ENCODE results near the gene SRRM4.
"Not testable (repeated sequence)": the region's sequence is repeated elsewhere in the genome, so short reads cannot be mapped to it uniquely, and the experiment has no call there.

SRRM4 gene

DNA sequence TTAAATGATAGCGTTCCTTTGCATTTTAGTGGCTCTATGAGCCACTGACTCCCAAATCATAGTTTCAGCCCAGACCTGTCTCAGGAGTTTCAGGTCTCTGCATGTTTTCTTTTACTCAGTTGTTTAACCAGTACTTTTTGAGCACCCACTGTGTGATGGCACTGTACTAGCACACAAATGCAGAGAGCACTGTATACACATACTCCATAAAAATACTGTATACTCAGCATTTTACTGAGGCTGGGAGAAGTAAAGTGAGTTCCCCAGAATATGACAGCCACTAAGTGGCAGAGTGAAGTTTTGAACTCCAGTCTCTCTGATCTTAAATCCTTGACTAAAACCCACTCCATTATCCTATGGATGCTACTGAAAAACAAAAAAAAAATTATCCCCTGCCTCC is 121.4 kb downstream of the SRRM4 start:
- no peak overlapping the region for H3K4me3 ChIP-seq (ENCODE audit: low read length)
- no peak for DNase-seq (ENCODE audit: low read depth)
- TF ChIP-seq, protein P1, sequence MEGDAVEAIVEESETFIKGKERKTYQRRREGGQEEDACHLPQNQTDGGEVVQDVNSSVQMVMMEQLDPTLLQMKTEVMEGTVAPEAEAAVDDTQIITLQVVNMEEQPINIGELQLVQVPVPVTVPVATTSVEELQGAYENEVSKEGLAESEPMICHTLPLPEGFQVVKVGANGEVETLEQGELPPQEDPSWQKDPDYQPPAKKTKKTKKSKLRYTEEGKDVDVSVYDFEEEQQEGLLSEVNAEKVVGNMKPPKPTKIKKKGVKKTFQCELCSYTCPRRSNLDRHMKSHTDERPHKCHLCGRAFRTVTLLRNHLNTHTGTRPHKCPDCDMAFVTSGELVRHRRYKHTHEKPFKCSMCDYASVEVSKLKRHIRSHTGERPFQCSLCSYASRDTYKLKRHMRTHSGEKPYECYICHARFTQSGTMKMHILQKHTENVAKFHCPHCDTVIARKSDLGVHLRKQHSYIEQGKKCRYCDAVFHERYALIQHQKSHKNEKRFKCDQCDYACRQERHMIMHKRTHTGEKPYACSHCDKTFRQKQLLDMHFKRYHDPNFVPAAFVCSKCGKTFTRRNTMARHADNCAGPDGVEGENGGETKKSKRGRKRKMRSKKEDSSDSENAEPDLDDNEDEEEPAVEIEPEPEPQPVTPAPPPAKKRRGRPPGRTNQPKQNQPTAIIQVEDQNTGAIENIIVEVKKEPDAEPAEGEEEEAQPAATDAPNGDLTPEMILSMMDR (IDR thresholded peaks at IDR 0.05; ENCODE audit: insufficient read depth, low read depth, low read length, missing control alignments) = no peak

DNA sequence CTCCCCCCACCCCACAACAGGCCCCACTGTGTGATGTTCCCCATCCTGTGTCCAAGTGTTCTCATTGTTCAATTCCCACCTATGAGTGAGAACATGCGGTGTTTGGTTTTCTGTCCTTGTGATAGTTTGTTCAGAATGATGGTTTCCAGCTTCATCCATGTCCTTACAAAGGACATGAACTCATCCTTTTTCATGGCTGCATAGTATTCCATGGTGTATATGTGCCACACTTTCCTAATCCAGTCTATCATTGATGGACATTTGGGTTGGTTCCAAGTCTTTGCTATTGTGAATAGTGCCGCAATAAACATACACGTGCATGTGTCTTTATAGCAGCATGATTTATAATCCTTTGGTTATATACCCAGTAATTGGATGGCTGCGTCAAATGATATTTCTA is 123.6 kb downstream of the SRRM4 start:
- H3K4me3 ChIP-seq (ENCODE audit: low read length); DNase-seq (ENCODE audit: low read depth): not testable (repeated sequence)

DNA sequence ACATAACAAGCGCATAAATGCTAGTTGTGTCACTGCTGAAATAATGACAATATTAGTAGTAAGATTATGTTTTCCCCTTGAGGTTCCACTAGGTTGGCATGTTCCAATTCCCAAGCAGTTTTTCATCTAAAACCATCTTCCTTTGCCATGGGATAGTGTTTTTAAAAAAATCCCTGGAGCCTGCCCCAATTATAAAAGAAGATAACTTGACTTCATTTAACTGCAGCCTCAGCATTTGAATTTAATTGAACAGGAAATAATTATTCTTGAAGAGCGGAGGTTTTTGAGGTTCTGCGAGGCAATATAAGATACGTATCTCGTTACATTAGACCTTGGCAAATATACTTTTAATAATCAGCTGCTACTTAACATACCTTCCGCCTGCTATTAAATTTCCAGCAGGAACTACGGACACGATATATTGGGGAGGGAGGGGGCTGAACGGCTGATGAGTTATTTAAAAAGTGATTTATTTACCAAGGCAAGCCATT is 132.2 kb downstream of the SRRM4 start:
- no peak for DNase-seq (ENCODE audit: low read depth)
- TF ChIP-seq, protein P1 (IDR thresholded peaks at IDR 0.05; ENCODE audit: insufficient read depth, low read depth, low read length, missing control alignments) = no peak
- no peak overlapping the region for H3K4me3 ChIP-seq (ENCODE audit: low read length)

DNA sequence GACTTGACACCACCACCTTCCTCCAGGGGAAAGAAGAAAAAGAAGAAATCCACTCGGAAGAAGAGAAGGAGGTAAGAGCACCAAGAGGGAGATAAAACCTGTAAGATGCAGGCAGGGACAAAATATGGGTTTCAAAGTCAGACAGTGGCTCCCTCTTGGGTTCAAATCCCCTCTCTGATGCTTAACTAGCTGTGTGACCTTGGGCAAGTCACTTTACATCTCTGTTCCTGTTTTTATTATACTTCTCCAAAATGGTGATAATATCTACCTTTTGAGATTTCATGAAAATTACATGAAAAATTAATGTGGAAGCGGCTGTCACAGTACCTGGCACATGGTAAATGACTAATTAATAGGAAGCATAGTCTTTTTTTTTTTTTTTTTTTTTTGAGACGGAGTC is 133.0 kb downstream of the SRRM4 start:
- TF ChIP-seq, protein P1 (IDR thresholded peaks at IDR 0.05; ENCODE audit: insufficient read depth, low read depth, low read length, missing control alignments) = no peak
- DNase-seq (ENCODE audit: low read depth) = no peak
- H3K4me3 ChIP-seq (ENCODE audit: low read length) = no peak overlapping the region

DNA sequence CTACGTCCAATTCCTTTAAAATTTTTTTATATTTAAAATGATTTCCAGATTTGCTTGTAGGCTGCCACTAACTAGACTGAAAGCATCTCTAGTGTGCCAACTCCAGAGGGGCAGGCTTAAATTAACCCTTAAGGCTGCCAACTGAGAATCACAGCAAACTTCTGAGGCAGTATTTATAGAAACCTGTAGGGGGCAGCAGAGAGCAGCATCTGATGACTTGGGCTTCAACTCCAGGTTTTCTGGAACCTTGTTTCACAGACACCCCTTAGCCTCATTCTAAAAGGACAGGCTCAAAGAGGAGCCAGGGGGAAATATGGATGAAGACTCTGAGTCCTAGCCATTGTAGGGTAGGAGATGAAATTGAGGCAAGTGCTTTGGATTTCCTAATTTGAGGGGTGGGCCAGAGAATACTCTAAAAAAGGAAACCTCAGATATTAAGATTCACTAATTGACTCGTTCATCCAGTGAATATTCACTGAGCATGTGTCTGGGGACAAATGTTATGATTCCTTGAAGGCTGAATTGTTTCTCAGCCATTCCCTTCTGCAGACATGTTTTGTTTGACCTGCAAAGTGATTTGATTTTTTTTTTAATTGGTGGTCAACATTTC is 134.1 kb downstream of the SRRM4 start:
- TF ChIP-seq, protein P1 (IDR thresholded peaks at IDR 0.05; ENCODE audit: insufficient read depth, low read depth, low read length, missing control alignments) = peak; percentile 72
- no peak overlapping the region for H3K4me3 ChIP-seq (ENCODE audit: low read length)
- DNase-seq (ENCODE audit: low read depth) = peak; percentile 26

DNA sequence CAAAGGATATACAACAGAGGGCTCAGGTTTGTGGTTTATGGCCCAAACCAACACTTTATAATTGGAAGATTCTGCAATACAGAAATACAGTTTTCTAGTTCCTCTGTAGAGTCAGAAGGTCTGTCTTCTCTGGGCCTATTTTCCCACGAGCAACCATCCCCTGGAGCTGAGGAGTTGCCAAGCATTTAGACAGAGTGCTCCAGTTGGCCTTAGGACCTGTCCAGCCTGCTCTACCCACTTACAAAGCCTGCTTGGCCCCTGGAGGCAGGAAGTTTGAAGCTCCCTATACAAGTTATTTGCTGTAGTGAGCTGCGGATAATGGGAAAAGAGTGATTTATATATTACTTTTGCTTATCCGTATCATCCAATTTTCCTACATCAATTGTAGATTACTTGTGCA is 136.6 kb downstream of the SRRM4 start:
- no peak overlapping the region for H3K4me3 ChIP-seq (ENCODE audit: low read length)
- no peak for DNase-seq (ENCODE audit: low read depth)
- TF ChIP-seq, protein P1 (IDR thresholded peaks at IDR 0.05; ENCODE audit: insufficient read depth, low read depth, low read length, missing control alignments) = no peak

DNA sequence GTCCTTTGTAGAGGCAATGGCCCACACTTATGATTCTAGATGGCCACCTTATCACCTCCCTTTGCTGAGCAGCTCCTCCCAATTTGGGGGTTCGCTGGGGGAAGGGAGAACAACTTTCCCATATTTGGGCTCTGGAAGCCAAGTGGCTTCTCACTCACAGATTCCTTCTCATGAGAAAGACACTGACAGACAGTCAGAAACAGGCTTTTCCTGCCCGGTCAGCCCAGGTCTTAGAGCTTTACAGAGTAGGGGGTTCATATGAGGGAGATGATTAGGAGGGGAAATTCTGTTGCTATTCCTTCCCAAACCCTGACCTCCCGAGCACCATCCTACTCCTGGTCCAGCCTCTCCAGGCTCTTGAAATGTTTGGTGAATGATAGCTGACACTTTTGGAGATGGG is 137.3 kb downstream of the SRRM4 start:
- no peak for DNase-seq (ENCODE audit: low read depth)
- no peak overlapping the region for H3K4me3 ChIP-seq (ENCODE audit: low read length)
- TF ChIP-seq, protein P1 (IDR thresholded peaks at IDR 0.05; ENCODE audit: insufficient read depth, low read depth, low read length, missing control alignments) = no peak

All from epithelial cell of esophagus (primary cell).